Measurements from ENCODE around the gene COL24A1. TPM values are rescaled to one million over a fixed set of nuclear protein-coding genes. Genes with fewer than 3 reads are reported as not detected.

COL24A1 gene
- total and polyA plus RNA-seq, 2 of the 8 experiments (the other 6 are each of a cell fraction or from before 2014, with no cell fraction given), result 0.23 to 1.1 TPM

- TF ChIP-seq KDM5A (IDR thresholded peaks at IDR 0.05; ENCODE audit: low read length), result no peak
- no peak for TF ChIP-seq ASH2L (IDR thresholded peaks at IDR 0.05; ENCODE audit: low read length)
- TF ChIP-seq BACH1 (IDR thresholded peaks at IDR 0.05; ENCODE audit: low read length), result no peak
- no peak for TF ChIP-seq RBBP5 (IDR thresholded peaks at IDR 0.05; ENCODE audit: borderline replicate concordance, low read depth, low read length)
- TF ChIP-seq TEAD4 (IDR thresholded peaks at IDR 0.05; ENCODE audit: low read depth, low read length), result no peak
- TF ChIP-seq PHF8 (conservative IDR thresholded peaks at IDR 0.05; ENCODE audit: low read depth, low read length), result no peak
- TF ChIP-seq CTBP2 (IDR thresholded peaks at IDR 0.05; ENCODE audit: borderline replicate concordance, insufficient read depth, insufficient read length, low read length), result no peak
Observed at GRCh38 chr1:85689775-85690404, 466.7 kb downstream of the COL24A1 start (continued).

Measured in H1 (cell line).